ENCODE results near the gene GGA2. TPM values are rescaled to one million over a fixed set of nuclear protein-coding genes. Genes with fewer than 3 reads are reported as not detected.

GGA2 gene
- total and polyA plus RNA-seq, 9 donors: 27.1 to 141 (median 83.3) TPM

DNA sequence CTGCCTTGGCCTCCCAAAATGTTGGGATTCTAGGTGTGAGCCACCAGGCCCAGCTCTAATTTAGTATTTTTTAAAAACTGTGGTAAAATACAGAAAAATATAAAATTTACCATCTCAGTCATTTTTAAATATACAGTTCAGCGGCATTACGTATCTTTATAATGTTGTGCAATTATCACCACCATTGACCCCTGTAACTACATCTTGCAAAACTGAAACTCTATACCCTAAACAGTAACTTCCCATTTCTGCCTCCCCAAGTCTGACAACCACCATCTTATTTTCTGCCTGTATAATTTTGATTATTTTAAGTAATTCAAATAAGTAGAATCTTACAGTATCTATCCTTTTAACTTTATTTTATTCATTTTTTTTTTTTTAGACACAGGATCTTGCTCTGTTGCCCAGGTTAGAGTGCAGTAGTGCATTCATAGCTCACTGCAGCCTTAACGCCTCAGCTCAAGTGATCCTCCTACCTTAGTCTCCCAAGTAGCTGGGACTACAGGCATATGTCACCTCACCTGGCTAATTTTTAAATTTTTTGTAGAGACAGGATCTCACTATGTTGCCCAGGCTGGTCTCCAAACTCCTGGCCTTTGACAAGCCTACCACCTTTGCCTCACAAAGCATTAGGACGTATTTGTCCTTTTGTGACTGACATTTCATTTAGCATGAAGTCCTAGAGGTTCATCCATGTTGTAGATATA is 10.9 kb upstream of the GGA2 start:
- Histone ChIP-seq H3K36me3 (no peaks in the 10 kb centered on the region), H3K27ac (no peak overlapping the region)

GRCh38 chr16:23520500-23520899 is 10.2 kb upstream of the GGA2 start:
- H3K4me3 ChIP-seq: no peak overlapping the region
- intact Hi-C loops (cut with DNase I): no loop called here
- no peaks in the 10 kb centered on the region for H3K36me3 ChIP-seq
- no peaks in the 10 kb centered on the region for H3K9me3 ChIP-seq
- WGBS, 3 donors: 83 to 88% (median 86%) methylated on average over 4 of the region's 4 CpGs
- no peaks in the 10 kb centered on the region for H3K4me1 ChIP-seq (ENCODE audit: insufficient read depth)
- no peak overlapping the region for H3K27ac ChIP-seq
- TF ChIP-seq, protein P1, sequence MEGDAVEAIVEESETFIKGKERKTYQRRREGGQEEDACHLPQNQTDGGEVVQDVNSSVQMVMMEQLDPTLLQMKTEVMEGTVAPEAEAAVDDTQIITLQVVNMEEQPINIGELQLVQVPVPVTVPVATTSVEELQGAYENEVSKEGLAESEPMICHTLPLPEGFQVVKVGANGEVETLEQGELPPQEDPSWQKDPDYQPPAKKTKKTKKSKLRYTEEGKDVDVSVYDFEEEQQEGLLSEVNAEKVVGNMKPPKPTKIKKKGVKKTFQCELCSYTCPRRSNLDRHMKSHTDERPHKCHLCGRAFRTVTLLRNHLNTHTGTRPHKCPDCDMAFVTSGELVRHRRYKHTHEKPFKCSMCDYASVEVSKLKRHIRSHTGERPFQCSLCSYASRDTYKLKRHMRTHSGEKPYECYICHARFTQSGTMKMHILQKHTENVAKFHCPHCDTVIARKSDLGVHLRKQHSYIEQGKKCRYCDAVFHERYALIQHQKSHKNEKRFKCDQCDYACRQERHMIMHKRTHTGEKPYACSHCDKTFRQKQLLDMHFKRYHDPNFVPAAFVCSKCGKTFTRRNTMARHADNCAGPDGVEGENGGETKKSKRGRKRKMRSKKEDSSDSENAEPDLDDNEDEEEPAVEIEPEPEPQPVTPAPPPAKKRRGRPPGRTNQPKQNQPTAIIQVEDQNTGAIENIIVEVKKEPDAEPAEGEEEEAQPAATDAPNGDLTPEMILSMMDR (IDR thresholded peaks at IDR 0.05): no peak
- TF ChIP-seq POLR2A (IDR thresholded peaks at IDR 0.05) (no peak), EP300 (IDR thresholded peaks at IDR 0.05) (no peak)
- no peaks in the 10 kb centered on the region for H3K27me3 ChIP-seq
- DNase-seq: no peak

More for the DNA sequence above, 10.9 kb upstream of the GGA2 start:
- H3K4me3 ChIP-seq: no peak overlapping the region
- intact Hi-C loops (cut with DNase I): no loop called here
- no peaks in the 10 kb centered on the region for H3K27me3 ChIP-seq
- TF ChIP-seq POLR2A (IDR thresholded peaks at IDR 0.05): no peak
- TF ChIP-seq, protein P1 (IDR thresholded peaks at IDR 0.05): no peak
- TF ChIP-seq EP300 (IDR thresholded peaks at IDR 0.05): no peak
- no peak for DNase-seq
- 73 to 92% (median 74%) methylated on average over 4 of the region's 4 CpGs for WGBS, 3 donors
- no peaks in the 10 kb centered on the region for H3K4me1 ChIP-seq (ENCODE audit: insufficient read depth)
- H3K9me3 ChIP-seq: no peaks in the 10 kb centered on the region

GRCh38 chr16:23519282-23519681 is 9.0 kb upstream of the GGA2 start:
- H3K36me3 ChIP-seq: no peaks in the 10 kb centered on the region
- WGBS, 3 donors: 95 to 100% (median 96%) methylated on average over 5 of the region's 5 CpGs
- no peak for DNase-seq
- no peaks in the 10 kb centered on the region for H3K27me3 ChIP-seq
- no peaks in the 10 kb centered on the region for H3K4me1 ChIP-seq (ENCODE audit: insufficient read depth)
- H3K4me3 ChIP-seq: no peak overlapping the region
- H3K9me3 ChIP-seq: no peaks in the 10 kb centered on the region
- intact Hi-C loops (cut with DNase I): no loop called here
- no peak overlapping the region for H3K27ac ChIP-seq
- TF ChIP-seq POLR2A (IDR thresholded peaks at IDR 0.05) (no peak), EP300 (IDR thresholded peaks at IDR 0.05) (no peak)
- TF ChIP-seq, protein P1 (IDR thresholded peaks at IDR 0.05): no peak

- TF ChIP-seq POLR2A (IDR thresholded peaks at IDR 0.05) (no peak), EP300 (IDR thresholded peaks at IDR 0.05) (no peak)
- TF ChIP-seq, protein P1 (IDR thresholded peaks at IDR 0.05): no peak
- Histone ChIP-seq H3K36me3 (no peaks in the 10 kb centered on the region), H3K27ac (no peak overlapping the region), H3K9me3 (no peaks in the 10 kb centered on the region), H3K4me1 (ENCODE audit: insufficient read depth) (no peaks in the 10 kb centered on the region), H3K4me3 (no peak overlapping the region), H3K27me3 (no peaks in the 10 kb centered on the region)
- DNase-seq: no peak
- intact Hi-C loops (cut with DNase I): no loop called here
- 75 to 80% (median 78%) methylated on average over 3 of the region's 3 CpGs for WGBS, 3 donors
Observed at GRCh38 chr16:23518435-23518891, 8.2 kb upstream of the GGA2 start.
